Activated CD8-positive, alpha-beta memory T cell treated with anti-CD3 and anti-CD28 coated beads for 36 hours (primary cell): Measurements from ENCODE around the gene TUBB3. TPM values are rescaled to one million over a fixed set of nuclear protein-coding genes. Genes with fewer than 3 reads are reported as not detected.
"Not testable (repeated sequence)": the region's sequence is repeated elsewhere in the genome, so short reads cannot be mapped to it uniquely, and the experiment has no call there.

Source experiments
- CTCF ChIA-PET: fragments of 350-600 bp; sonication (Branson Sonifier 250); formaldehyde crosslinking; loops from one replicate; lab custom pipeline; 2021; ENCODE audit warnings: antibody characterized with exemption; lab: Charles Lee
- POLR2A ChIA-PET: fragments of 350-600 bp; sonication (Branson Sonifier 250); formaldehyde crosslinking; loops from one replicate; lab custom pipeline; 2021; ENCODE audit warnings: antibody characterized with exemption; lab: Charles Lee
- total RNA-seq, 2 experiments: library from RNA; stranded (reverse); gene quantifications; one replicate each; pipeline ENCODE4 v1.2.3, GENCODE V29; 2021

TUBB3 gene
- under 1 TPM; 0.31 to 0.91 TPM for total RNA-seq

GRCh38 chr16:89922884-89923639, at the start of gene TUBB3:
TUBB3 (plus strand) TSS chr16:89923342; CDS start chr16:89923402, 60 bp downstream.
- CTCF ChIA-PET, result interaction anchor here (0.6 to 1.1 kb wide), 3 partner anchors 13 to 62 kb away, joined by 3 read pairs; no protein-coding TSS in a partner anchor
- POLR2A ChIA-PET, result interaction anchor here (1.0 kb wide), 1 partner anchor 50 kb away, joined by 3 read pairs; the partner anchor contains the start of gene TCF25

GRCh38 chr16:89873972-89874689, 49.0 kb upstream of the TUBB3 start:
- CTCF ChIA-PET, result interaction anchor here (0.6 to 2.4 kb wide), 4 partner anchors 10 to 208 kb away, joined by 3 to 14 read pairs (median 8); partner anchors contain the start of gene SPATA2L
- POLR2A ChIA-PET, result interaction anchor here (0.6 to 2.6 kb wide), 14 partner anchors 10 to 187 kb away, joined by 3 to 16 read pairs (median 5); partner anchors contain the start of gene CDK10

GRCh38 chr16:89879123-89879522, 44.0 kb upstream of the TUBB3 start:
- POLR2A ChIA-PET, CTCF ChIA-PET: not testable (repeated sequence)

GRCh38 chr16:89880477-89881367, 42.4 kb upstream of the TUBB3 start:
- CTCF ChIA-PET, result interaction anchor here (1.1 kb wide), 1 partner anchor 36 kb away, joined by 3 read pairs; no protein-coding TSS in a partner anchor
- POLR2A ChIA-PET, result no interaction called here

- ChIA-PET POLR2A (interaction anchor here (0.6 kb wide), 1 partner anchor 13 kb away, joined by 3 read pairs; no protein-coding TSS in a partner anchor), CTCF (interaction anchor here (1.1 kb wide), 1 partner anchor 36 kb away, joined by 3 read pairs; no protein-coding TSS in a partner anchor)
Observed at GRCh38 chr16:89881368-89881730, 41.8 kb upstream of the TUBB3 start.

GRCh38 chr16:89883346-89884040, 39.6 kb upstream of the TUBB3 start:
- POLR2A ChIA-PET, result no interaction called here
- CTCF ChIA-PET, result no interaction called here

- ChIA-PET POLR2A (no interaction called here), CTCF (no interaction called here)
Observed at GRCh38 chr16:89884041-89884421, 39.1 kb upstream of the TUBB3 start.

GRCh38 chr16:89887243-89887642, 35.9 kb upstream of the TUBB3 start:
- ChIA-PET POLR2A (no interaction called here), CTCF (interaction anchor here (1.7 kb wide), 1 partner anchor 182 kb away, joined by 3 read pairs; no protein-coding TSS in a partner anchor)

GRCh38 chr16:89890200-89890599, 32.9 kb upstream of the TUBB3 start:
- POLR2A ChIA-PET, result no interaction called here
- CTCF ChIA-PET, result no interaction called here

GRCh38 chr16:89890886-89891657, 32.1 kb upstream of the TUBB3 start:
- ChIA-PET CTCF (no interaction called here), POLR2A (no interaction called here)

GRCh38 chr16:89892055-89892630, 31.0 kb upstream of the TUBB3 start:
- POLR2A ChIA-PET, result no interaction called here
- CTCF ChIA-PET, result no interaction called here

- CTCF ChIA-PET, result interaction anchor here (0.5 kb wide), 1 partner anchor 27 kb away, joined by 3 read pairs; no protein-coding TSS in a partner anchor
- POLR2A ChIA-PET, result no interaction called here
Observed at GRCh38 chr16:89892635-89893034, 30.5 kb upstream of the TUBB3 start.

GRCh38 chr16:89893642-89894548, 29.2 kb upstream of the TUBB3 start:
- CTCF ChIA-PET, result interaction anchor here (1.0 to 1.9 kb wide), 2 partner anchors 16 to 33 kb away, joined by 3 to 4 read pairs; no protein-coding TSS in a partner anchor

GRCh38 chr16:89895482-89896250, 27.5 kb upstream of the TUBB3 start:
- CTCF ChIA-PET, result no interaction called here
- POLR2A ChIA-PET, result no interaction called here

More at GRCh38 chr16:89893642-89894548, 29.2 kb upstream of the TUBB3 start:
- POLR2A ChIA-PET, result interaction anchor here (0.9 kb wide), 1 partner anchor 12 kb away, joined by 3 read pairs; no protein-coding TSS in a partner anchor

GRCh38 chr16:89897204-89897603, 25.9 kb upstream of the TUBB3 start:
- POLR2A ChIA-PET, result no interaction called here
- CTCF ChIA-PET, result interaction anchor here (0.7 kb wide), 1 partner anchor 15 kb away, joined by 5 read pairs; no protein-coding TSS in a partner anchor
